HCT116 (cell line): Measurements from ENCODE around the gene ALDH1L1. TPM values are rescaled to one million over a fixed set of nuclear protein-coding genes. Genes with fewer than 3 reads are reported as not detected.

Source experiments
- ATAC-seq: fragments of 200-7000 bp; cut with Tn5 transposase; 2 replicates; pipeline ENCODE4 v1.9.1; 2020; ENCODE audit warnings: mild to moderate bottlenecking, moderate library complexity
- BruUV-seq: library from RNA; stranded (reverse); fragments of 400-500 nt; replicated peaks from 2 replicates; lab custom pipeline; 2021; lab: Mats Ljungman, UMichigan
- CTCF ChIA-PET: fragments of 300-600 bp; sonication (Branson Sonifier 250); formaldehyde crosslinking; loops from one replicate; lab custom pipeline; 2021; ENCODE audit warnings: antibody characterized with exemption; lab: Charles Lee
- POLR2A ChIA-PET: fragments of 300-600, 350-600 bp; sonication (Branson Sonifier 250); formaldehyde crosslinking; loops from one replicate; lab custom pipeline; 2021; ENCODE audit warnings: antibody characterized with exemption; lab: Charles Lee
- RAD21 ChIA-PET, 2 experiments: fragments of 300-600 bp; sonication (Branson Sonifier 250); formaldehyde crosslinking; loops; one replicate each; lab custom pipeline; 2023; ENCODE audit warnings: low total read pairs in 2 of 2; ENCODE audit not compliant: uncharacterized antibody in 2 of 2, unreplicated experiment in 2 of 2, low non-redundant PET in 1 of 2; lab: Charles Lee
- DNase-seq: peaks from one replicate; pipeline ENCODE4 v3.0.0-alpha.2; 2010; ENCODE audit warnings: low read depth, low spot score
- H2AFZ ChIP-seq: fragments of 200-600 bp; shearing (Covaris generic), sonication (generic); 2 replicates; pipeline ENCODE4 v1.6.1; 2017; ENCODE audit warnings: low read depth, mixed run types, mixed read lengths, antibody characterized with exemption, low read length; ENCODE audit not compliant: poor library complexity, severe bottlenecking
- H3K27ac ChIP-seq: 2 replicates; pipeline ENCODE4 v1.5.1; 2012; ENCODE audit warnings: low read depth, low read length
- H3K27me3 ChIP-seq: fragments of 200-600 bp; sonication (generic); 2 replicates; pipeline ENCODE4 v1.6.1; 2016; ENCODE audit warnings: mixed run types, low read length, mixed read lengths; ENCODE audit not compliant: insufficient read depth
- H3K36me3 ChIP-seq, 2 experiments: fragments of 200-500 bp in 1 of 2; fragments of 200-600 bp in 1 of 2; sonication (Bioruptor generic) in 1 of 2; sonication (generic) in 1 of 2; 2 replicates each; pipeline versions ENCODE4 v1.5.1 to v1.6.1; 2014 to 2016; ENCODE audit warnings: low read length in 2 of 2, inconsistent platforms in 1 of 2, mixed read lengths in 1 of 2, mixed run types in 1 of 2; ENCODE audit not compliant: insufficient read depth in 2 of 2, control insufficient read depth in 1 of 2
- H3K4me1 ChIP-seq, 2 experiments: fragments of 200-600 bp in 1 of 2; sonication (generic) in 1 of 2; 2 replicates each; pipeline versions ENCODE4 v1.5.1 to v1.6.1; 2012 to 2017; ENCODE audit warnings: low read length in 2 of 2, inconsistent platforms in 1 of 2, mild to moderate bottlenecking in 1 of 2, mixed read lengths in 1 of 2, mixed run types in 1 of 2, moderate library complexity in 1 of 2; ENCODE audit not compliant: insufficient read depth in 2 of 2, control insufficient read depth in 1 of 2
- H3K4me2 ChIP-seq: fragments of 200-600 bp; sonication (generic); 2 replicates; pipeline ENCODE4 v1.6.1; 2017; ENCODE audit warnings: mixed run types, low read length, mixed read lengths
- H3K4me3 ChIP-seq, 2 experiments: fragments of 200-600 bp in 1 of 2; sonication (generic) in 1 of 2; replicated peaks in 1 of 2; 2 replicates each; pipeline ENCODE4 v1.5.1; 2011 to 2016; ENCODE audit warnings: low read length in 2 of 2, control low read depth in 1 of 2, low read depth in 1 of 2, mild to moderate bottlenecking in 1 of 2, mixed read lengths in 1 of 2, mixed run types in 1 of 2
- H3K79me2 ChIP-seq: fragments of 200-600 bp; sonication (generic); 2 replicates; pipeline ENCODE4 v1.6.1; 2017; ENCODE audit warnings: mild to moderate bottlenecking, mixed run types, low read length, moderate library complexity, mixed read lengths; ENCODE audit not compliant: insufficient read depth
- H3K9ac ChIP-seq: fragments of 200-600 bp; sonication (generic); 2 replicates; pipeline ENCODE4 v1.6.1; 2016; ENCODE audit warnings: low read length, mixed read lengths
- H3K9me2 ChIP-seq: fragments of 200-600 bp; sonication (generic), shearing (Covaris generic); 2 replicates; pipeline ENCODE4 v1.6.1; 2017; ENCODE audit warnings: mixed run types, mild to moderate bottlenecking, moderate library complexity; ENCODE audit not compliant: insufficient read depth
- H3K9me3 ChIP-seq, 2 experiments: fragments of 200-500 bp in 1 of 2; fragments of 200-600 bp in 1 of 2; sonication (Bioruptor generic) in 1 of 2; sonication (generic) in 1 of 2; 2 replicates each; pipeline ENCODE4 v1.6.1; 2014 to 2017; ENCODE audit warnings: low read length in 2 of 2, mixed read lengths in 2 of 2, inconsistent platforms in 1 of 2, low read depth in 1 of 2, mild to moderate bottlenecking in 1 of 2, mixed run types in 1 of 2, moderate library complexity in 1 of 2; ENCODE audit not compliant: control insufficient read depth in 1 of 2, insufficient read depth in 1 of 2
- H4K20me1 ChIP-seq: fragments of 200-600 bp; sonication (generic), shearing (Covaris generic); 2 replicates; pipeline ENCODE4 v1.6.1; 2017; ENCODE audit warnings: mixed run types, mild to moderate bottlenecking, moderate library complexity; ENCODE audit not compliant: insufficient read depth
- CEBPB ChIP-seq: IDR thresholded peaks from 2 replicates; pipeline ENCODE4 v1.6.1; 2012; ENCODE audit warnings: low read depth
- ELF1 ChIP-seq: IDR thresholded peaks from 2 replicates; pipeline ENCODE4 v1.6.1; 2012; ENCODE audit warnings: low read depth, borderline replicate concordance
- EZH2 ChIP-seq: fragments of 200-600 bp; sonication (generic); IDR thresholded peaks from 2 replicates; pipeline ENCODE4 v1.6.1; 2017; ENCODE audit warnings: antibody characterized with exemption, mixed run types
- EZH2phosphoT487 ChIP-seq: fragments of 200-600 bp; IDR thresholded peaks from 2 replicates; pipeline ENCODE4 v1.6.1; 2018; ENCODE audit warnings: antibody characterized with exemption, borderline replicate concordance
- FOSL1 ChIP-seq: IDR thresholded peaks from 2 replicates; pipeline ENCODE4 v1.6.1; 2012; ENCODE audit warnings: low read depth
- JUND ChIP-seq: IDR thresholded peaks from 2 replicates; pipeline ENCODE4 v1.6.1; 2012
- POLR2AphosphoS5 ChIP-seq: IDR thresholded peaks from 2 replicates; pipeline ENCODE4 v1.6.1; 2011; ENCODE audit warnings: mild to moderate bottlenecking, low read depth, low read length, moderate library complexity
- RAD21 ChIP-seq: IDR thresholded peaks from 2 replicates; pipeline ENCODE4 v1.6.1; 2012; ENCODE audit warnings: low read depth, mild to moderate bottlenecking
- REST ChIP-seq: IDR thresholded peaks from 2 replicates; pipeline ENCODE4 v1.6.1; 2012; ENCODE audit warnings: low read depth
- SRF ChIP-seq: IDR thresholded peaks from 2 replicates; pipeline ENCODE4 v1.6.1; 2012; ENCODE audit warnings: low read depth
- ZBTB33 ChIP-seq: IDR thresholded peaks from 2 replicates; pipeline ENCODE4 v1.6.1; 2011; ENCODE audit warnings: mild to moderate bottlenecking, low read length, moderate library complexity; ENCODE audit not compliant: insufficient replicate concordance; ENCODE audit errors: extremely low read depth
- intact Hi-C: fragments of 100-400 bp; cut with micrococcal nuclease; formaldehyde crosslinking; loops from 2 replicates; pipeline ENCODE4 v1.10.0; 2022
- total RNA-seq: library from RNA; stranded (reverse); gene quantifications from one replicate; pipeline ENCODE4 v1.2.1, GENCODE V29; 2021; ENCODE audit not compliant: unreplicated experiment
- TF ChIP-seq, protein P1 (sequence below), 3 experiments: fragments of 200-600 bp in 1 of 3; sonication (generic) in 1 of 3; IDR thresholded peaks in 2 of 3; conservative IDR thresholded peaks in 1 of 3; 2 replicates each; pipeline ENCODE4 v1.5.1; 2012 to 2017; ENCODE audit warnings: low read depth in 2 of 3, low read length in 2 of 3, antibody characterized with exemption in 1 of 3, borderline replicate concordance in 1 of 3, control low read depth in 1 of 3, mild to moderate bottlenecking in 1 of 3, mixed read lengths in 1 of 3, mixed run types in 1 of 3, moderate library complexity in 1 of 3; ENCODE audit not compliant: insufficient read depth in 1 of 3
- TF ChIP-seq, protein P2 (sequence below): IDR thresholded peaks from 2 replicates; pipeline ENCODE4 v1.6.1; 2012

ALDH1L1 gene
- total RNA-seq, 1 experiment from 2014 or later, result 0.81 TPM

DNA sequence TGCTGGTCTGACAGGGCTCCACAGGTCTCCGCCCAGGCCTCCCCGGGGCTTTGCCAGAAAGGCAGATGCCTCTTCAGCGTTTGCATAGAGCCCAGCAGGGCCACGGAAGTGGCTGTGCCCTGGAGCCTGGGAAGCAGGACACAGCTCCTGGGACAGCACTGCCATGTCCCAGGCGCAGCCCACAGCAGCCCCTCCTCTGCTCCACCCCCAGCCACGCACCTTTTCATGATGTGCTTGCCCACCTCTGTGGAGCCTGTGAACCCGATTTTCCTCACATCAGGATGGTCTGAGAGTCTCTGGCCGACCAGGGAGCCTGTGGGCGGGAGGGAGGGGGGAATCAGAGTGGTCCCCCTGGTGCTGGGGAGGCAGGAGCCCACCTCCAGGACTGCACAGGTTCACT is 62.6 kb downstream of the ALDH1L1 start:
- POLR2A ChIA-PET, result no interaction called here
- CTCF ChIA-PET, result no interaction called here
- H3K4me1 ChIP-seq, result peaks cover 8 to 13% of the 10 kb centered on the region in 2 experiments; a peak in 3 of 4 replicates
- no peaks in the 10 kb centered on the region for H3K27me3 ChIP-seq
- intact Hi-C loops, result loop anchor here (10.0 kb wide), 1 partner anchor 193 kb away; no protein-coding TSS in a partner anchor
- ATAC-seq (no peak), DNase-seq (no peak)
- H3K27ac ChIP-seq, result no peak overlapping the region
- BruUV-seq, result no TSS peak
- no peaks in the 10 kb centered on the region for H3K9me3 ChIP-seq
- no peak overlapping the region for H3K4me3 ChIP-seq
- no peaks in the 10 kb centered on the region for H3K79me2 ChIP-seq
- H3K36me3 ChIP-seq, result no peaks in the 10 kb centered on the region
- TF ChIP-seq EZH2, result no peak
- no peak for TF ChIP-seq CEBPB
- TF ChIP-seq RAD21, result no peak
- TF ChIP-seq FOSL1, result no peak
- no peak for TF ChIP-seq POLR2AphosphoS5
- TF ChIP-seq JUND, result no peak
- no peak for TF ChIP-seq ZBTB33
- TF ChIP-seq EZH2phosphoT487, result no peak
- TF ChIP-seq SRF, result no peak
- TF ChIP-seq, protein P1, sequence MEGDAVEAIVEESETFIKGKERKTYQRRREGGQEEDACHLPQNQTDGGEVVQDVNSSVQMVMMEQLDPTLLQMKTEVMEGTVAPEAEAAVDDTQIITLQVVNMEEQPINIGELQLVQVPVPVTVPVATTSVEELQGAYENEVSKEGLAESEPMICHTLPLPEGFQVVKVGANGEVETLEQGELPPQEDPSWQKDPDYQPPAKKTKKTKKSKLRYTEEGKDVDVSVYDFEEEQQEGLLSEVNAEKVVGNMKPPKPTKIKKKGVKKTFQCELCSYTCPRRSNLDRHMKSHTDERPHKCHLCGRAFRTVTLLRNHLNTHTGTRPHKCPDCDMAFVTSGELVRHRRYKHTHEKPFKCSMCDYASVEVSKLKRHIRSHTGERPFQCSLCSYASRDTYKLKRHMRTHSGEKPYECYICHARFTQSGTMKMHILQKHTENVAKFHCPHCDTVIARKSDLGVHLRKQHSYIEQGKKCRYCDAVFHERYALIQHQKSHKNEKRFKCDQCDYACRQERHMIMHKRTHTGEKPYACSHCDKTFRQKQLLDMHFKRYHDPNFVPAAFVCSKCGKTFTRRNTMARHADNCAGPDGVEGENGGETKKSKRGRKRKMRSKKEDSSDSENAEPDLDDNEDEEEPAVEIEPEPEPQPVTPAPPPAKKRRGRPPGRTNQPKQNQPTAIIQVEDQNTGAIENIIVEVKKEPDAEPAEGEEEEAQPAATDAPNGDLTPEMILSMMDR (IDR thresholded peaks at IDR 0.05 in 2 of 3, conservative IDR thresholded peaks at IDR 0.05 in 1 of 3; ENCODE audit: borderline replicate concordance in 1 of 3, insufficient read depth in 1 of 3, low read depth in 2 of 3, low read length in 2 of 3), result no peak
- TF ChIP-seq ELF1, result no peak
- TF ChIP-seq, protein P2, sequence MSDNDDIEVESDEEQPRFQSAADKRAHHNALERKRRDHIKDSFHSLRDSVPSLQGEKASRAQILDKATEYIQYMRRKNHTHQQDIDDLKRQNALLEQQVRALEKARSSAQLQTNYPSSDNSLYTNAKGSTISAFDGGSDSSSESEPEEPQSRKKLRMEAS, result no peak
- no peak for TF ChIP-seq REST
- H3K9me2 ChIP-seq, result no peaks in the 10 kb centered on the region
- no peak overlapping the region for H3K4me2 ChIP-seq
- no peak overlapping the region for H3K9ac ChIP-seq
- no peak overlapping the region for H2AFZ ChIP-seq
- RAD21 ChIA-PET, result no interaction called here
- no peaks in the 10 kb centered on the region for H4K20me1 ChIP-seq
